B cell (primary cell): ENCODE data around the gene ZCCHC7. TPM values are rescaled to one million over a fixed set of nuclear protein-coding genes. Genes with fewer than 3 reads are reported as not detected.
"Not testable (repeated sequence)": the region's sequence is repeated elsewhere in the genome, so short reads cannot be mapped to it uniquely, and the experiment has no call there.

Source experiments
- ATAC-seq: fragments of 200-7000 bp; cut with Tn5 transposase; one replicate; pipeline ENCODE4 v1.10.0; 2021; ENCODE audit warnings: low read depth, mild to moderate bottlenecking, moderate number of reproducible peaks, moderate library complexity
- CTCF ChIA-PET: fragments of 350-600 bp; sonication (Branson Sonifier 250); formaldehyde crosslinking; loops from one replicate; lab custom pipeline; 2021; ENCODE audit warnings: antibody characterized with exemption, inconsistent platforms; lab: Charles Lee
- POLR2A ChIA-PET: fragments of 350-600 bp; sonication (Branson Sonifier 250); formaldehyde crosslinking; loops from one replicate; lab custom pipeline; 2021; ENCODE audit warnings: antibody characterized with exemption; lab: Charles Lee
- DNase-seq: peaks from one replicate; pipeline ENCODE4 v3.0.0; 2013
- H2AFZ ChIP-seq: 2 replicates; pipeline ENCODE4 v1.6.1; 2012; ENCODE audit warnings: mild to moderate bottlenecking, low read depth, low read length; ENCODE audit not compliant: insufficient read depth, poor library complexity, severe bottlenecking
- H3K27ac ChIP-seq, 2 donors: 1 replicate in 1 of 2; 2 replicates in 1 of 2; pipeline ENCODE4 v1.5.1; 2012 to 2013; ENCODE audit warnings: low read length in 2 of 2, mild to moderate bottlenecking in 2 of 2, moderate library complexity in 1 of 2
- H3K27me3 ChIP-seq, 4 experiments: fragments of 200-600 bp in 1 of 4; sonication (generic) in 1 of 4; replicated peaks in 1 of 4; 1 replicate in 2 of 4; 2 replicates in 2 of 4; pipeline versions ENCODE4 v1.6.1 to v1.7.0; 2013 to 2016; ENCODE audit warnings: low read length in 3 of 4, mild to moderate bottlenecking in 2 of 4, mixed read lengths in 1 of 4, moderate library complexity in 1 of 4; ENCODE audit not compliant: insufficient read depth in 4 of 4, control insufficient read depth in 3 of 4; ENCODE audit errors: control extremely low read depth in 1 of 4
- H3K36me3 ChIP-seq, 2 experiments: replicated peaks in 1 of 2; 1 replicate in 1 of 2; 2 replicates in 1 of 2; pipeline versions ENCODE4 v1.6.1 to v1.7.1; 2013; ENCODE audit warnings: low read length in 1 of 2; ENCODE audit not compliant: insufficient read depth in 2 of 2, control insufficient read depth in 1 of 2; ENCODE audit errors: control extremely low read depth in 1 of 2, extremely low read depth in 1 of 2
- H3K4me1 ChIP-seq, 2 donors: fragments of 200-600 bp in 1 of 2; sonication (generic) in 1 of 2; 1 replicate in 1 of 2; 2 replicates in 1 of 2; pipeline versions ENCODE4 v1.5.1 to v1.6.1; 2013 to 2017; ENCODE audit warnings: low read length in 2 of 2; ENCODE audit not compliant: control insufficient read depth in 2 of 2, insufficient read depth in 2 of 2
- H3K4me2 ChIP-seq: replicated peaks from 2 replicates; pipeline ENCODE3; 2012; ENCODE audit warnings: mild to moderate bottlenecking, low read depth, low read length; ENCODE audit not compliant: poor library complexity, severe bottlenecking
- H3K4me3 ChIP-seq, 5 experiments: fragments of 200-600 bp in 1 of 5; sonication (generic) in 1 of 5; 1 replicate in 3 of 5; 2 replicates in 2 of 5; pipeline versions ENCODE4 v1.5.1 to v1.7.0; 2011 to 2016; ENCODE audit warnings: low read length in 4 of 5, mild to moderate bottlenecking in 4 of 5, low read depth in 2 of 5, control low read depth in 1 of 5, moderate library complexity in 1 of 5; ENCODE audit not compliant: insufficient read depth in 1 of 5; ENCODE audit errors: control extremely low read depth in 1 of 5, extremely low read depth in 1 of 5
- H3K79me2 ChIP-seq: fragments of 200-600 bp; sonication (generic); one replicate; pipeline ENCODE4 v1.6.0; 2016; ENCODE audit warnings: low read length; ENCODE audit not compliant: control insufficient read depth, insufficient read depth
- H3K9ac ChIP-seq: fragments of 200-600 bp; sonication (generic); 2 replicates; pipeline ENCODE4 v1.6.1; 2017; ENCODE audit warnings: mild to moderate bottlenecking, low read length, moderate library complexity
- H3K9me3 ChIP-seq, 3 donors: one replicate each; pipeline versions ENCODE4 v1.6.1 to v1.7.1; 2013; ENCODE audit warnings: low read length in 2 of 3; ENCODE audit not compliant: control insufficient read depth in 2 of 3, insufficient read depth in 1 of 3; ENCODE audit errors: control extremely low read depth in 1 of 3
- H4K20me1 ChIP-seq: 2 replicates; pipeline ENCODE4 v1.6.0; 2012; ENCODE audit warnings: mild to moderate bottlenecking, low read length; ENCODE audit not compliant: insufficient read depth, control insufficient read depth, poor library complexity, severe bottlenecking
- H3K27ac Mint-ChIP-seq: one replicate; pipeline ENCODE4 v1.8.0; 2021; ENCODE audit warnings: mixed read lengths
- H3K27me3 Mint-ChIP-seq: one replicate; pipeline ENCODE4 v1.8.0; 2021; ENCODE audit warnings: mixed read lengths
- H3K4me1 Mint-ChIP-seq: one replicate; pipeline ENCODE4 v1.8.0; 2021; ENCODE audit warnings: mixed read lengths
- H3K4me3 Mint-ChIP-seq: one replicate; pipeline ENCODE4 v1.8.0; 2021; ENCODE audit warnings: mixed read lengths
- H3K9me3 Mint-ChIP-seq: one replicate; pipeline ENCODE4 v1.8.0; 2022; ENCODE audit warnings: mixed read lengths; ENCODE audit not compliant: insufficient read depth
- EZH2 ChIP-seq: IDR thresholded peaks from 2 replicates; pipeline ENCODE4 v1.6.1; 2012; ENCODE audit warnings: borderline replicate concordance, low read depth, mild to moderate bottlenecking, moderate library complexity, low read length; ENCODE audit not compliant: insufficient read depth, poor library complexity, severe bottlenecking
- WGBS: methylation state at CpG from one replicate; pipeline ENCODE4 v1.1.5; 2013; ENCODE audit warnings: missing lambda C conversion rate; ENCODE audit not compliant: insufficient coverage; 5-methylcytosine and 5-hydroxymethylcytosine counted together
- intact Hi-C: fragments of 100-400 bp; cut with micrococcal nuclease; formaldehyde crosslinking; loops from one replicate; pipeline ENCODE4 v1.10.0; 2022
- polyA plus RNA-seq: library from polyadenylated mRNA; depleted of rRNA; stranded (reverse); fragments of >200 nt; gene quantifications from 2 replicates; pipeline ENCODE4 v1.2.3, GENCODE V29; 2012
- total RNA-seq, 2 donors: library from RNA; stranded (reverse); fragments of 120-200 nt in 1 of 2; gene quantifications; 1 replicate in 1 of 2; 2 replicates in 1 of 2; pipeline versions ENCODE4 v1.2.3 to v1.2.4, GENCODE V29; 2013 to 2022
- TF ChIP-seq, protein P1 (sequence below): fragments of 200-600 bp; IDR thresholded peaks from one replicate; pipeline ENCODE4 v1.8.0; 2022; ENCODE audit warnings: antibody characterized with exemption, mild to moderate bottlenecking

ZCCHC7 gene
- total and polyA plus RNA-seq, 2 donors (not counting 1 experiment from before 2014, with no cell fraction given), result 56.3 to 83.5 TPM

DNA sequence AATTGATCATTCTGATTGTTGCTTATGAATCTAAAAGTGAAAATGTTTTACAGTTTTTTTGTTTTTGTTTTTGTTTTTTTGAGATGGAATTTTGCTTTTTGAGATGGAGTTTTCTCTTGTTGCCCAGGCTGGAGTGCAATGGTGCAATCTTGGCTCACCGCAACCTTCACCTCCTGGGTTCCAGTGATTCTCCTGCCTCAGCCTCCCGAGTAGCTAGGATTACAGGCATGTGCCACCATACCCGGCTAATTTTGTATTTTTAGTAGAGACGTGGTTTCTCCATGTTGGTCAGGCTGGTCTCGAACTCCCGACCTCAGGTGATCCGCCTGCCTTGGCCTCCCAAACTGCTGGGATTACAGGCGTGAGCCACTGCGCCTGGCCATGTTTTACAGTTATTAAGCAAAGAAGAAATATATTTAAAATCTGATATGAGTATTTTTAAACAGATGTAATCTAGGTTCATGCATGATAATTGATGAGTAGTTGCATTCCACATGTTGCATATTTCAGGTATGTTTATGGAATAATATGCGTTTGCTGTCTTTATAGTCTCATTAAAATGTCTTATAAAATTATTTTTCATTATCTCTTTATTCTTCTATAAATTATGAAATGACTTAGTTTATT is 171.4 kb downstream of the ZCCHC7 start:
- H3K4me3 ChIP-seq, POLR2A ChIA-PET, H3K27me3 Mint-ChIP-seq, H2AFZ ChIP-seq, H3K27me3 ChIP-seq, ATAC-seq, H3K9me3 Mint-ChIP-seq, H3K36me3 ChIP-seq, H3K9ac ChIP-seq, H4K20me1 ChIP-seq, DNase-seq: not testable (repeated sequence)
- H3K27ac Mint-ChIP-seq, result peak overlapping the region; percentile 89
- Histone ChIP-seq H3K27ac (peak overlapping the region; percentile 13 to 88), H3K79me2 (peaks cover 74% of the 10 kb centered on the region), H3K4me2 (peak overlapping the region; percentile 65), H3K4me1 (peaks cover 70 to 94% of the 10 kb centered on the region in 2 donors), H3K9me3 (peaks cover 0 to 11% (median 0%) of the 10 kb centered on the region in 3 donors)
- WGBS, result 92% methylated on average over 6 of the region's 10 CpGs
- peak overlapping the region; percentile 73 for H3K4me3 Mint-ChIP-seq
- peaks cover 78% of the 10 kb centered on the region for H3K4me1 Mint-ChIP-seq
- CTCF ChIA-PET, result interaction anchor here (0.7 kb wide), 1 partner anchor 95 kb away, joined by 3 read pairs; no protein-coding TSS in a partner anchor
- intact Hi-C loops, result loop anchor here (2.0 to 5.0 kb wide), 3 partner anchors 39 to 169 kb away; partner anchors contain the start of gene ZCCHC7

DNA sequence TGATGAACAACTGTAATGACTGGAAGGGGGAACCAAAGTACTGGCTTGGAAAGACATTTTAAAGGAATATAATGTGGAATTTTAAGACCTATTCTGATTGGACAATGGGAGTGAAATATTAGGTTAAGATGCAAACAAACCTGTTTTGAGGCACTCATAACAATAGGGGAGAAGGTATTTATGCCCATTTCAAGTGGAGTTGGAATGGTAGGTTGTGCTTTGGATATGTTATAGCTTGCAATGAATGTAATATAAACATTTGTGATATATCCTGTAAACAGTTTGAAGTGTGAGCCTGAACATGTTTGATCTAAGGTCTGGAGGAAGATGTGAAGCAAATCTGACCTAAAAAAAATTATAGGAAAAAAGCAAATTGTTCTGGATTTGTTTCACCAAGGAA is 172.5 kb downstream of the ZCCHC7 start:
- Histone ChIP-seq H3K9me3 (peaks cover 0 to 10% (median 0%) of the 10 kb centered on the region in 3 donors), H3K79me2 (peaks cover 76% of the 10 kb centered on the region), H3K36me3 (peaks cover 0 to 5% of the 10 kb centered on the region in 2 experiments), H3K27me3 (no peaks in the 10 kb centered on the region), H3K4me3 (no peak overlapping the region), H2AFZ (no peak overlapping the region), H3K9ac (no peak overlapping the region), H3K4me1 (peaks cover 77 to 96% of the 10 kb centered on the region in 2 donors), H3K4me2 (peak overlapping the region; percentile 64), H3K27ac (peak overlapping the region; percentile 79 to 88), H4K20me1 (no peaks in the 10 kb centered on the region)
- CTCF ChIA-PET, result interaction anchor here (0.6 to 1.5 kb wide), 4 partner anchors 8 to 43 kb away, joined by 3 to 7 read pairs (median 4); no protein-coding TSS in a partner anchor
- Mint-ChIP-seq H3K27me3 (no peaks in the 10 kb centered on the region), H3K9me3 (no peaks in the 10 kb centered on the region), H3K4me1 (peaks cover 79% of the 10 kb centered on the region), H3K4me3 (peak overlapping the region; percentile 40), H3K27ac (peak overlapping the region; percentile 86)
- TF ChIP-seq, protein P1, sequence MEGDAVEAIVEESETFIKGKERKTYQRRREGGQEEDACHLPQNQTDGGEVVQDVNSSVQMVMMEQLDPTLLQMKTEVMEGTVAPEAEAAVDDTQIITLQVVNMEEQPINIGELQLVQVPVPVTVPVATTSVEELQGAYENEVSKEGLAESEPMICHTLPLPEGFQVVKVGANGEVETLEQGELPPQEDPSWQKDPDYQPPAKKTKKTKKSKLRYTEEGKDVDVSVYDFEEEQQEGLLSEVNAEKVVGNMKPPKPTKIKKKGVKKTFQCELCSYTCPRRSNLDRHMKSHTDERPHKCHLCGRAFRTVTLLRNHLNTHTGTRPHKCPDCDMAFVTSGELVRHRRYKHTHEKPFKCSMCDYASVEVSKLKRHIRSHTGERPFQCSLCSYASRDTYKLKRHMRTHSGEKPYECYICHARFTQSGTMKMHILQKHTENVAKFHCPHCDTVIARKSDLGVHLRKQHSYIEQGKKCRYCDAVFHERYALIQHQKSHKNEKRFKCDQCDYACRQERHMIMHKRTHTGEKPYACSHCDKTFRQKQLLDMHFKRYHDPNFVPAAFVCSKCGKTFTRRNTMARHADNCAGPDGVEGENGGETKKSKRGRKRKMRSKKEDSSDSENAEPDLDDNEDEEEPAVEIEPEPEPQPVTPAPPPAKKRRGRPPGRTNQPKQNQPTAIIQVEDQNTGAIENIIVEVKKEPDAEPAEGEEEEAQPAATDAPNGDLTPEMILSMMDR, result no peak
- no peak for TF ChIP-seq EZH2
- POLR2A ChIA-PET, result interaction anchor here (0.6 to 1.2 kb wide), 3 partner anchors 9 to 161 kb away, joined by 3 to 8 read pairs (median 5); no protein-coding TSS in a partner anchor
- intact Hi-C loops, result loop anchor here (1.0 to 5.0 kb wide), 4 partner anchors 9 to 171 kb away; partner anchors contain the start of gene ZCCHC7
- DNase-seq (no peak), ATAC-seq (no peak)
